Panc1 (cell line): ENCODE results near the gene FSD1L. TPM values are rescaled to one million over a fixed set of nuclear protein-coding genes. Genes with fewer than 3 reads are reported as not detected.

Source experiments
- ATAC-seq: fragments of 200-7000 bp; cut with Tn5 transposase; 2 replicates; pipeline ENCODE4 v1.9.1; 2020; ENCODE audit warnings: mild to moderate bottlenecking, moderate library complexity
- BruUV-seq: library from RNA; stranded (reverse); fragments of 400-500 nt; replicated peaks from 2 replicates; lab custom pipeline; 2021; lab: Mats Ljungman, UMichigan
- CTCF ChIA-PET: fragments of 300-600 bp; sonication (Branson Sonifier 250); formaldehyde crosslinking; loops from one replicate; lab custom pipeline; 2022; ENCODE audit warnings: antibody characterized with exemption; lab: Charles Lee
- POLR2A ChIA-PET: fragments of 300-600 bp; sonication (Branson Sonifier 250); formaldehyde crosslinking; loops from one replicate; lab custom pipeline; 2022; ENCODE audit warnings: antibody characterized with exemption; lab: Charles Lee
- DNase-seq: peaks from one replicate; pipeline ENCODE4 v3.0.0-alpha.2; 2010; ENCODE audit warnings: low read depth, low spot score
- H3K27ac ChIP-seq: 2 replicates; pipeline ENCODE4 v1.5.1; 2011; ENCODE audit warnings: mild to moderate bottlenecking, low read length, inconsistent platforms
- H3K27me3 ChIP-seq: fragments of 200-500 bp; sonication (Bioruptor generic); 2 replicates; pipeline ENCODE4 v1.6.0; 2014; ENCODE audit warnings: low read length, inconsistent platforms; ENCODE audit not compliant: control insufficient read depth, insufficient read depth
- H3K36me3 ChIP-seq: fragments of 200-500 bp; sonication (Bioruptor generic); 2 replicates; pipeline ENCODE4 v1.5.1; 2014; ENCODE audit warnings: inconsistent platforms, mild to moderate bottlenecking, low read length, moderate library complexity; ENCODE audit not compliant: control insufficient read depth, insufficient read depth
- H3K4me1 ChIP-seq: 2 replicates; pipeline ENCODE4 v1.5.1; 2011; ENCODE audit warnings: inconsistent platforms, mild to moderate bottlenecking, low read length, moderate library complexity; ENCODE audit not compliant: control insufficient read depth, insufficient read depth
- H3K4me3 ChIP-seq, 2 experiments: 2 replicates each; pipeline ENCODE4 v1.5.1; 2011 to 2012; ENCODE audit warnings: low read depth in 2 of 2, low read length in 2 of 2, mild to moderate bottlenecking in 2 of 2, inconsistent platforms in 1 of 2, moderate library complexity in 1 of 2
- H3K9me3 ChIP-seq: fragments of 200-500 bp; sonication (Bioruptor generic); 2 replicates; pipeline ENCODE4 v1.5.1; 2014; ENCODE audit warnings: low read depth, mild to moderate bottlenecking, inconsistent platforms, low read length, moderate library complexity; ENCODE audit not compliant: control insufficient read depth, insufficient read depth
- POLR2AphosphoS5 ChIP-seq: IDR thresholded peaks from 2 replicates; pipeline ENCODE4 v1.6.1; 2012; ENCODE audit warnings: mild to moderate bottlenecking, low read depth, low read length, moderate library complexity
- SIN3A ChIP-seq: IDR thresholded peaks from 2 replicates; pipeline ENCODE4 v1.6.1; 2012; ENCODE audit warnings: low read depth, mild to moderate bottlenecking, low read length, moderate library complexity, borderline replicate concordance; ENCODE audit not compliant: insufficient read depth
- TCF7L2 ChIP-seq: IDR thresholded peaks from 2 replicates; pipeline ENCODE4 v1.6.1; 2011; ENCODE audit warnings: mild to moderate bottlenecking, low read depth, low read length, inconsistent platforms
- in situ Hi-C: cut with HindIII; loops from 2 replicates; pipeline ENCODE4 v1.10.0; 2016; ENCODE audit warnings: low sequenced_read_pairs, low pct_unique_long_range_greater_than_20kb
- intact Hi-C: fragments of 100-400 bp; cut with micrococcal nuclease; formaldehyde crosslinking; loops from one replicate; pipeline ENCODE4 v1.10.0; 2022; ENCODE audit not compliant: unreplicated experiment
- total RNA-seq: library from RNA; stranded (reverse); gene quantifications from one replicate; pipeline ENCODE4 v1.2.1, GENCODE V29; 2021; ENCODE audit not compliant: unreplicated experiment
- TF ChIP-seq, protein P1 (sequence below), 2 experiments: IDR thresholded peaks; 2 replicates each; pipeline ENCODE4 v1.6.1; 2011 to 2012; ENCODE audit warnings: low read depth in 2 of 2, control low read depth in 1 of 2, low read length in 1 of 2, mild to moderate bottlenecking in 1 of 2, moderate library complexity in 1 of 2; ENCODE audit not compliant: insufficient read depth in 1 of 2
- TF ChIP-seq, protein P2 (sequence below): fragments of 450-650 bp; IDR thresholded peaks from 2 replicates; pipeline ENCODE4 v1.5.1; 2017; ENCODE audit warnings: mild to moderate bottlenecking

Gene FSD1L
- total RNA-seq, 1 experiment from 2014 or later = 5.1 TPM

DNA sequence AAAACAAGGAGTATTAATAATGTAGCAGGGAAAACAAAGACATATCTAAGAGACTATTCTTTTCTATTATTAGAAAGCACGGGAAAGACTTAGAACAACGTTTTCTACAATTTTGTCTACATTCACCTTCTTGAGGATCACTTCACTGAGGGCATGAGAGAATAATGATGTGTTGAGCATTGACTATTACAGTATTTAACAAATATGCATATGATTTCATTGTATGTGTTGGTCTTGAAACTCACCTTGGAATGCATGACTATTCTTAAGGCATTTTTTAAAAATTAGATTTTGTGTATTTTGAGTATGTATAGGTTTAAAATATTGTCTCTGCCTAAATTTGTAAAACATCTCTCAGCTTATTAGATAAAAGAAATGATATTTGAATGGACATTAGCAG, 1.2 kb downstream of the FSD1L start:
- ATAC-seq (no peak), DNase-seq (no peak)
- H3K4me1 ChIP-seq = no peaks in the 10 kb centered on the region
- peak overlapping the region; percentile 92; the same call in 1 of the 2 replicates for H3K27ac ChIP-seq
- H3K4me3 ChIP-seq = peak overlapping the region; percentile 71 to 76
- TSS peak; percentile 72 for BruUV-seq
- in situ Hi-C loops (no loop called here), intact Hi-C loops (no loop called here)
- TF ChIP-seq, protein P1, sequence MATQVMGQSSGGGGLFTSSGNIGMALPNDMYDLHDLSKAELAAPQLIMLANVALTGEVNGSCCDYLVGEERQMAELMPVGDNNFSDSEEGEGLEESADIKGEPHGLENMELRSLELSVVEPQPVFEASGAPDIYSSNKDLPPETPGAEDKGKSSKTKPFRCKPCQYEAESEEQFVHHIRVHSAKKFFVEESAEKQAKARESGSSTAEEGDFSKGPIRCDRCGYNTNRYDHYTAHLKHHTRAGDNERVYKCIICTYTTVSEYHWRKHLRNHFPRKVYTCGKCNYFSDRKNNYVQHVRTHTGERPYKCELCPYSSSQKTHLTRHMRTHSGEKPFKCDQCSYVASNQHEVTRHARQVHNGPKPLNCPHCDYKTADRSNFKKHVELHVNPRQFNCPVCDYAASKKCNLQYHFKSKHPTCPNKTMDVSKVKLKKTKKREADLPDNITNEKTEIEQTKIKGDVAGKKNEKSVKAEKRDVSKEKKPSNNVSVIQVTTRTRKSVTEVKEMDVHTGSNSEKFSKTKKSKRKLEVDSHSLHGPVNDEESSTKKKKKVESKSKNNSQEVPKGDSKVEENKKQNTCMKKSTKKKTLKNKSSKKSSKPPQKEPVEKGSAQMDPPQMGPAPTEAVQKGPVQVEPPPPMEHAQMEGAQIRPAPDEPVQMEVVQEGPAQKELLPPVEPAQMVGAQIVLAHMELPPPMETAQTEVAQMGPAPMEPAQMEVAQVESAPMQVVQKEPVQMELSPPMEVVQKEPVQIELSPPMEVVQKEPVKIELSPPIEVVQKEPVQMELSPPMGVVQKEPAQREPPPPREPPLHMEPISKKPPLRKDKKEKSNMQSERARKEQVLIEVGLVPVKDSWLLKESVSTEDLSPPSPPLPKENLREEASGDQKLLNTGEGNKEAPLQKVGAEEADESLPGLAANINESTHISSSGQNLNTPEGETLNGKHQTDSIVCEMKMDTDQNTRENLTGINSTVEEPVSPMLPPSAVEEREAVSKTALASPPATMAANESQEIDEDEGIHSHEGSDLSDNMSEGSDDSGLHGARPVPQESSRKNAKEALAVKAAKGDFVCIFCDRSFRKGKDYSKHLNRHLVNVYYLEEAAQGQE (IDR thresholded peaks at IDR 0.05; ENCODE audit: insufficient read depth in 1 of 2, low read depth in 2 of 2, low read length in 1 of 2) = no peak
- no peak for TF ChIP-seq SIN3A
- TF ChIP-seq, protein P2, sequence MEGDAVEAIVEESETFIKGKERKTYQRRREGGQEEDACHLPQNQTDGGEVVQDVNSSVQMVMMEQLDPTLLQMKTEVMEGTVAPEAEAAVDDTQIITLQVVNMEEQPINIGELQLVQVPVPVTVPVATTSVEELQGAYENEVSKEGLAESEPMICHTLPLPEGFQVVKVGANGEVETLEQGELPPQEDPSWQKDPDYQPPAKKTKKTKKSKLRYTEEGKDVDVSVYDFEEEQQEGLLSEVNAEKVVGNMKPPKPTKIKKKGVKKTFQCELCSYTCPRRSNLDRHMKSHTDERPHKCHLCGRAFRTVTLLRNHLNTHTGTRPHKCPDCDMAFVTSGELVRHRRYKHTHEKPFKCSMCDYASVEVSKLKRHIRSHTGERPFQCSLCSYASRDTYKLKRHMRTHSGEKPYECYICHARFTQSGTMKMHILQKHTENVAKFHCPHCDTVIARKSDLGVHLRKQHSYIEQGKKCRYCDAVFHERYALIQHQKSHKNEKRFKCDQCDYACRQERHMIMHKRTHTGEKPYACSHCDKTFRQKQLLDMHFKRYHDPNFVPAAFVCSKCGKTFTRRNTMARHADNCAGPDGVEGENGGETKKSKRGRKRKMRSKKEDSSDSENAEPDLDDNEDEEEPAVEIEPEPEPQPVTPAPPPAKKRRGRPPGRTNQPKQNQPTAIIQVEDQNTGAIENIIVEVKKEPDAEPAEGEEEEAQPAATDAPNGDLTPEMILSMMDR = no peak
- no peak for TF ChIP-seq POLR2AphosphoS5
- no peak for TF ChIP-seq TCF7L2
- no peaks in the 10 kb centered on the region for H3K27me3 ChIP-seq
- H3K9me3 ChIP-seq = no peaks in the 10 kb centered on the region
- CTCF ChIA-PET = no interaction called here
- H3K36me3 ChIP-seq = 0 out of 2 replicates have a peak, but pooled peaks cover 3% of the 10 kb centered on the region
- POLR2A ChIA-PET = no interaction called here

DNA sequence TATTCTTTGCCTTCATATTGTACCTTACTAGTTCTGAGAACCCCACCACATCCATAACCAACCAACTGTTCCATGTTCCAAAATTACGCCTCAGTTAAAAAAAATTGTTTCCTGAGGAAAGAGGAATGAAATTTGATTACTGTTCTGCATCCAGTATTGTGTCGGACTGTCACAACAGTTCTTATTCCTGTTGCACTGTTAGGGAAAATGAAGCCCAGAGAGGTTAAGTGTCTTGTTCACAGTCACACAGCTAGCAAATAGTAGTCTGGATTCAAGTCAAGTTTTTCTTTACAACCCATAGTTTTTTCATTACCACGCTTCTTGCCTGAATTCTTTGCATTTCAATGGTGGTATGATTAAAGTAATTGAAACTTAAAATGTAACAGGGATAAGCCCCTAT, 4.4 kb downstream of the FSD1L start:
- no peak overlapping the region for H3K27ac ChIP-seq
- no peaks in the 10 kb centered on the region for H3K4me1 ChIP-seq
- no peaks in the 10 kb centered on the region; the same call in 1 of the 2 replicates for H3K9me3 ChIP-seq
- CTCF ChIA-PET = no interaction called here
- H3K27me3 ChIP-seq = no peaks in the 10 kb centered on the region
- TF ChIP-seq, protein P1 (IDR thresholded peaks at IDR 0.05; ENCODE audit: insufficient read depth in 1 of 2, low read depth in 2 of 2, low read length in 1 of 2) = no peak
- no peak for TF ChIP-seq TCF7L2
- TF ChIP-seq POLR2AphosphoS5 = no peak
- TF ChIP-seq, protein P2 = no peak
- no peak for TF ChIP-seq SIN3A
- DNase-seq (no peak), ATAC-seq (no peak)
- in situ Hi-C loops = no loop called here
- H3K36me3 ChIP-seq = 0 out of 2 replicates have a peak, but pooled peaks cover 3% of the 10 kb centered on the region
- intact Hi-C loops = no loop called here
- H3K4me3 ChIP-seq = no peak overlapping the region
- POLR2A ChIA-PET = no interaction called here
- no TSS peak for BruUV-seq
